Subcutaneous abdominal adipose tissue (tissue), 5 donors: ENCODE data around the gene SMR3A.

ENCODE experiments used
- H3K27ac ChIP-seq: one replicate; pipeline ENCODE4 v1.7.0; 2013; ENCODE audit warnings: low read depth, mild to moderate bottlenecking, inconsistent platforms, low read length, moderate library complexity
- H3K27me3 ChIP-seq, 5 donors: one replicate each; pipeline ENCODE4 v1.7.0; 2013; ENCODE audit warnings: low read length in 5 of 5, inconsistent platforms in 1 of 5; ENCODE audit not compliant: control insufficient read depth in 5 of 5, insufficient read depth in 4 of 5
- H3K36me3 ChIP-seq, 5 donors: one replicate each; pipeline ENCODE4 v1.7.0; 2013; ENCODE audit warnings: low read length in 5 of 5; ENCODE audit not compliant: control insufficient read depth in 5 of 5, insufficient read depth in 5 of 5
- H3K4me1 ChIP-seq, 5 donors: one replicate each; pipeline ENCODE4 v1.7.0; 2013; ENCODE audit warnings: low read length in 5 of 5, mild to moderate bottlenecking in 3 of 5, moderate library complexity in 1 of 5; ENCODE audit not compliant: control insufficient read depth in 5 of 5, insufficient read depth in 5 of 5
- H3K4me3 ChIP-seq, 5 donors: one replicate each; pipeline ENCODE4 v1.7.0; 2013; ENCODE audit warnings: low read length in 5 of 5, low read depth in 1 of 5
- H3K9ac ChIP-seq, 5 donors: one replicate each; pipeline ENCODE4 v1.7.0; 2013; ENCODE audit warnings: low read length in 5 of 5, mild to moderate bottlenecking in 4 of 5, moderate library complexity in 3 of 5
- H3K9me3 ChIP-seq, 5 donors: one replicate each; pipeline ENCODE4 v1.7.0; 2013; ENCODE audit warnings: low read length in 5 of 5; ENCODE audit not compliant: control insufficient read depth in 5 of 5
- donor health status: healthy.
- donor health status: healthy.
- donor health status: healthy.
- donor health status: healthy.
- donor health status: healthy.

SMR3A gene

GRCh38 chr4:70365479-70365878 is 4.9 kb downstream of the SMR3A start:
- no peak overlapping the region for H3K9ac ChIP-seq
- peaks cover 0 to 9% (median 0%) of the 10 kb centered on the region in 5 donors for H3K4me1 ChIP-seq
- no peaks in the 10 kb centered on the region for H3K9me3 ChIP-seq
- no peaks in the 10 kb centered on the region for H3K27me3 ChIP-seq
- no peaks in the 10 kb centered on the region for H3K36me3 ChIP-seq
- no peak overlapping the region for H3K4me3 ChIP-seq
- no peak overlapping the region for H3K27ac ChIP-seq

- Histone ChIP-seq H3K9ac (no peak overlapping the region), H3K4me3 (no peak overlapping the region), H3K27me3 (no peaks in the 10 kb centered on the region), H3K4me1 (peaks cover 0 to 9% (median 0%) of the 10 kb centered on the region in 5 donors), H3K36me3 (no peaks in the 10 kb centered on the region), H3K27ac (no peak overlapping the region), H3K9me3 (no peaks in the 10 kb centered on the region)
Measured at GRCh38 chr4:70367813-70368212, 7.3 kb downstream of the SMR3A start.

GRCh38 chr4:70371987-70372386 is 11.4 kb downstream of the SMR3A start:
- Histone ChIP-seq H3K36me3 (no peaks in the 10 kb centered on the region), H3K4me3 (no peak overlapping the region), H3K9me3 (no peaks in the 10 kb centered on the region), H3K4me1 (peaks cover 0 to 2% (median 0%) of the 10 kb centered on the region in 5 donors), H3K9ac (no peak overlapping the region), H3K27ac (no peak overlapping the region), H3K27me3 (no peaks in the 10 kb centered on the region)

GRCh38 chr4:70372760-70373159 is 12.2 kb downstream of the SMR3A start:
- Histone ChIP-seq H3K27me3 (no peaks in the 10 kb centered on the region), H3K4me3 (no peak overlapping the region), H3K36me3 (no peaks in the 10 kb centered on the region), H3K9me3 (no peaks in the 10 kb centered on the region), H3K9ac (no peak overlapping the region), H3K4me1 (no peaks in the 10 kb centered on the region), H3K27ac (no peak overlapping the region)

GRCh38 chr4:70380578-70380977 is 20.0 kb downstream of the SMR3A start:
- H3K4me3 ChIP-seq, result no peak overlapping the region
- no peaks in the 10 kb centered on the region for H3K9me3 ChIP-seq
- H3K4me1 ChIP-seq, result no peaks in the 10 kb centered on the region
- H3K27ac ChIP-seq, result no peak overlapping the region
- H3K36me3 ChIP-seq, result no peaks in the 10 kb centered on the region
- no peaks in the 10 kb centered on the region for H3K27me3 ChIP-seq
- H3K9ac ChIP-seq, result no peak overlapping the region

GRCh38 chr4:70382691-70383181 is 22.2 kb downstream of the SMR3A start, which contains the start of gene SMR3B:
Gene SMR3B, plus strand, starts transcription at chr4:70383131. Its CDS starts 1,380 bp downstream, at chr4:70384511.
- no peaks in the 10 kb centered on the region for H3K36me3 ChIP-seq
- no peak within 1 kb of the TSS for H3K27ac ChIP-seq
- no peak within 1 kb of the TSS for H3K4me3 ChIP-seq
- no peaks in the 10 kb centered on the region for H3K4me1 ChIP-seq
- no peak within 1 kb of the TSS for H3K9ac ChIP-seq
- H3K9me3 ChIP-seq, result no peaks in the 10 kb centered on the region
- no peaks in the 10 kb centered on the region for H3K27me3 ChIP-seq

GRCh38 chr4:70392057-70392776 is 31.7 kb downstream of the SMR3A start:
- H3K9me3 ChIP-seq, result no peaks in the 10 kb centered on the region
- H3K4me3 ChIP-seq, result no peak overlapping the region
- no peaks in the 10 kb centered on the region for H3K27me3 ChIP-seq
- H3K36me3 ChIP-seq, result no peaks in the 10 kb centered on the region
- no peaks in the 10 kb centered on the region for H3K4me1 ChIP-seq
- no peak overlapping the region for H3K9ac ChIP-seq
- H3K27ac ChIP-seq, result no peak overlapping the region

GRCh38 chr4:70397580-70397979 is 37.0 kb downstream of the SMR3A start, which contains the start of gene OPRPN:
Gene OPRPN, plus strand, starts transcription at chr4:70397940. Its CDS starts 1,346 bp downstream, at chr4:70399286.
- Histone ChIP-seq H3K27ac (no peak within 1 kb of the TSS), H3K27me3 (no peaks in the 10 kb centered on the region), H3K4me3 (no peak within 1 kb of the TSS), H3K4me1 (no peaks in the 10 kb centered on the region), H3K36me3 (no peaks in the 10 kb centered on the region), H3K9me3 (no peaks in the 10 kb centered on the region), H3K9ac (no peak within 1 kb of the TSS)

- no peaks in the 10 kb centered on the region for H3K4me1 ChIP-seq
- no peak overlapping the region for H3K4me3 ChIP-seq
- H3K36me3 ChIP-seq, result no peaks in the 10 kb centered on the region
- H3K27me3 ChIP-seq, result no peaks in the 10 kb centered on the region
- no peaks in the 10 kb centered on the region for H3K9me3 ChIP-seq
- no peak overlapping the region for H3K27ac ChIP-seq
- no peak overlapping the region for H3K9ac ChIP-seq
Measured at GRCh38 chr4:70399319-70399718, 38.8 kb downstream of the SMR3A start.

GRCh38 chr4:70402762-70403161 is 42.2 kb downstream of the SMR3A start:
- Histone ChIP-seq H3K9ac (no peak overlapping the region), H3K4me3 (no peak overlapping the region), H3K4me1 (no peaks in the 10 kb centered on the region), H3K9me3 (no peaks in the 10 kb centered on the region), H3K27ac (no peak overlapping the region), H3K36me3 (no peaks in the 10 kb centered on the region), H3K27me3 (no peaks in the 10 kb centered on the region)
